ENCODE results near the gene DICER1.

Gene DICER1

DNA sequence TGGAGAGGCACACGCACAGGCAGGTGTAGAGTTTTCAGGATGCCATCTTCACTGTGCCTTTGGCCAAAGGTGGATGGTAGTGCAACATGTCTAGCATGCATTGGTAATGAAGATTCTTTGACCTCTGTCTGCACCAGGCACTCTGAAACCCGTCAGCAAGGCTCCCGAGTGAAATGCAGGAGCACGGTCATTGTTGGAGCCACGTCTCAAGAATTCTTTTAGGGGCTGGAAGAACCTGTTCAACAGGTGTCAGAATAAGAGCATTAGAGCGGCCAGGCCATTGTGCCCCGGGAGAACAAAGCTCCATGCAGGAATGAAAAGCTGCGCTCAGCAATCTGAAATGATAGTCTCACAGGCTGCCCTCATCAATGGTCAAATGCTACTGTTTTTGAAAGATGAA lies 40.2 kb upstream of the DICER1 start:
- H3K36me3 ChIP-seq (ENCODE audit: control insufficient read depth, low read length), result no peaks in the 10 kb centered on the region
- H3F3A ChIP-seq (ENCODE audit: control insufficient read depth, insufficient read depth), result no peaks in the 10 kb centered on the region
- H3K9me3 ChIP-seq (ENCODE audit: control insufficient read depth, insufficient read depth, low read length), result no peaks in the 10 kb centered on the region; the same call in 1 of the 2 replicates
- H3K4me3 ChIP-seq (ENCODE audit: low read length), result no peak overlapping the region
- H4K20me1 ChIP-seq (ENCODE audit: control insufficient read depth, insufficient read depth, low read depth, low read length), result no peaks in the 10 kb centered on the region
- no peaks in the 10 kb centered on the region for H3K79me2 ChIP-seq (ENCODE audit: control insufficient read depth, low read length)
- H3K9me2 ChIP-seq (replicated peaks; ENCODE audit: control insufficient read depth, low read length), result no peaks in the 10 kb centered on the region
- H3K27ac ChIP-seq (ENCODE audit: low read depth, low read length), result no peak overlapping the region
- peaks cover 4% of the 10 kb centered on the region for H3K4me1 ChIP-seq (ENCODE audit: control insufficient read depth, low read length)
- TF ChIP-seq, protein P1, sequence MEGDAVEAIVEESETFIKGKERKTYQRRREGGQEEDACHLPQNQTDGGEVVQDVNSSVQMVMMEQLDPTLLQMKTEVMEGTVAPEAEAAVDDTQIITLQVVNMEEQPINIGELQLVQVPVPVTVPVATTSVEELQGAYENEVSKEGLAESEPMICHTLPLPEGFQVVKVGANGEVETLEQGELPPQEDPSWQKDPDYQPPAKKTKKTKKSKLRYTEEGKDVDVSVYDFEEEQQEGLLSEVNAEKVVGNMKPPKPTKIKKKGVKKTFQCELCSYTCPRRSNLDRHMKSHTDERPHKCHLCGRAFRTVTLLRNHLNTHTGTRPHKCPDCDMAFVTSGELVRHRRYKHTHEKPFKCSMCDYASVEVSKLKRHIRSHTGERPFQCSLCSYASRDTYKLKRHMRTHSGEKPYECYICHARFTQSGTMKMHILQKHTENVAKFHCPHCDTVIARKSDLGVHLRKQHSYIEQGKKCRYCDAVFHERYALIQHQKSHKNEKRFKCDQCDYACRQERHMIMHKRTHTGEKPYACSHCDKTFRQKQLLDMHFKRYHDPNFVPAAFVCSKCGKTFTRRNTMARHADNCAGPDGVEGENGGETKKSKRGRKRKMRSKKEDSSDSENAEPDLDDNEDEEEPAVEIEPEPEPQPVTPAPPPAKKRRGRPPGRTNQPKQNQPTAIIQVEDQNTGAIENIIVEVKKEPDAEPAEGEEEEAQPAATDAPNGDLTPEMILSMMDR (IDR thresholded peaks at IDR 0.05; ENCODE audit: low read depth, low read length, poor library complexity, severe bottlenecking), result no peak
- TF ChIP-seq EZH2phosphoT487 (IDR thresholded peaks at IDR 0.05; ENCODE audit: borderline replicate concordance, low read length), result no peak
- no peaks in the 10 kb centered on the region for H3K27me3 ChIP-seq (ENCODE audit: control insufficient read depth, low read length)
- no peak overlapping the region for H3K4me2 ChIP-seq (ENCODE audit: low read length)

DNA sequence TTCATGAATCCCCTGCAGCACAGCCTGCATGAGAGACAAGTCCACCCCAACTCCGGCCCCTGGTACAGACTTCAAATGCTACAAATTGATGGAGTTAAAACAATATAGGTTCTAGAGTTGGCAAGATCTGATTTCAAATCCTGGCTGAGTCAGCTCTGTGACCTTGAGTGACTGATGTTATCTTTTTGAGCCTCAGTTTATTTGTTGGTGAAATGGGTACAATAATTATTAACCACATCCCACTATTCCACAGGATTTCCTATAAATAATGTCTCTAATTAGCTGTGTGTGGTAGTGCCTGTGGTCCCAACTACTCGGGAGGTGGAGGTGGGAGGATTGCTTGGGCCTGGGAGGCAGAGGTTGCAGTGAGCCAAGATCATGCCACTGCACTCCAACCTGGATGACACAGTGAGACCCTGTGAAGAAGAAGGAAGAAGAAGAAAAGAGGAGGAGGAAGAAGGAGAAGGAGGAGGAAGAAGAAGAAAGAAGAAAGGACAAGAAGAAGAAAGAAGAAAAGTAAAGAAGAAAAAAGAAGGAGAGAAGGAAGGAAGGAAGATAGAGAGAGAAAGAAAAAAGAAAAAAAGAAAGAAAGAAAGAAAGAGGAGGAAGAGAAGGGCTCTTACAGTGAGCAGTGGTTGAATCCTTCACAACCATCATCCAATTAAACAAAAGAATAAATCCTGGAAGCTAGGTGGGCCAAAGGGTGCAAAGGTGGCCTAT lies 39.7 kb upstream of the DICER1 start:
- Histone ChIP-seq H3K27me3 (ENCODE audit: control insufficient read depth, low read length) (no peaks in the 10 kb centered on the region), H4K20me1 (ENCODE audit: control insufficient read depth, insufficient read depth, low read depth, low read length) (no peaks in the 10 kb centered on the region), H3K9me2 (replicated peaks; ENCODE audit: control insufficient read depth, low read length) (no peaks in the 10 kb centered on the region), H3K79me2 (ENCODE audit: control insufficient read depth, low read length) (no peaks in the 10 kb centered on the region), H3K4me3 (ENCODE audit: low read length) (no peak overlapping the region), H3K36me3 (ENCODE audit: control insufficient read depth, low read length) (no peaks in the 10 kb centered on the region), H3F3A (ENCODE audit: control insufficient read depth, insufficient read depth) (no peaks in the 10 kb centered on the region), H3K4me2 (ENCODE audit: low read length) (no peak overlapping the region), H3K4me1 (ENCODE audit: control insufficient read depth, low read length) (peaks cover 4% of the 10 kb centered on the region), H3K27ac (ENCODE audit: low read depth, low read length) (no peak overlapping the region), H3K9me3 (ENCODE audit: control insufficient read depth, insufficient read depth, low read length) (no peaks in the 10 kb centered on the region)
- no peak for TF ChIP-seq EZH2phosphoT487 (IDR thresholded peaks at IDR 0.05; ENCODE audit: borderline replicate concordance, low read length)
- TF ChIP-seq, protein P1 (IDR thresholded peaks at IDR 0.05; ENCODE audit: low read depth, low read length, poor library complexity, severe bottlenecking), result no peak

DNA sequence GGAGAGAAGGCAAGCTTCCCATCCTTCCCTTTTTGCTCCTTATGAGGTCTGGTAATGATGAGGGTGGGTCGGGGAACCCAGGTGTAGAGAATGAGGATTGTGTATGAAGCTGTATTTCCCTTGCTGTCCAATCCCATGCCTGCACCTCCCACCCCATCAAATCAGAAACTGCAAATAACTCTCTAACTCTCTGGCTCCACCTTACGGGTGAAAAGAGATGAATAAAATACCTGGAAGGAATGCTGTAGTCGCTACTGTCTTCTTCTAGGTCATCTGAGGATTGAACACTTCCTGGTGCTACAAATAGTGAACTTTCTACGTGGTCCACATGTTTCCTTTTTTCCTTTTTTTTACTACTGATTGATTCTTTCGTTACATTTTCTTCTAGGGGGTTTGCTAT lies 38.9 kb upstream of the DICER1 start:
- no peak overlapping the region for H3K27ac ChIP-seq (ENCODE audit: low read depth, low read length)
- H3K4me1 ChIP-seq (ENCODE audit: control insufficient read depth, low read length), result peaks cover 4% of the 10 kb centered on the region
- H3F3A ChIP-seq (ENCODE audit: control insufficient read depth, insufficient read depth), result no peaks in the 10 kb centered on the region
- no peaks in the 10 kb centered on the region for H3K27me3 ChIP-seq (ENCODE audit: control insufficient read depth, low read length)
- TF ChIP-seq, protein P1 (IDR thresholded peaks at IDR 0.05; ENCODE audit: low read depth, low read length, poor library complexity, severe bottlenecking), result peak; percentile 67
- TF ChIP-seq EZH2phosphoT487 (IDR thresholded peaks at IDR 0.05; ENCODE audit: borderline replicate concordance, low read length), result no peak
- no peaks in the 10 kb centered on the region for H4K20me1 ChIP-seq (ENCODE audit: control insufficient read depth, insufficient read depth, low read depth, low read length)
- no peak overlapping the region for H3K4me2 ChIP-seq (ENCODE audit: low read length)
- no peaks in the 10 kb centered on the region for H3K9me2 ChIP-seq (replicated peaks; ENCODE audit: control insufficient read depth, low read length)
- H3K79me2 ChIP-seq (ENCODE audit: control insufficient read depth, low read length), result no peaks in the 10 kb centered on the region
- H3K9me3 ChIP-seq (ENCODE audit: control insufficient read depth, insufficient read depth, low read length), result no peaks in the 10 kb centered on the region
- H3K36me3 ChIP-seq (ENCODE audit: control insufficient read depth, low read length), result no peaks in the 10 kb centered on the region
- no peak overlapping the region for H3K4me3 ChIP-seq (ENCODE audit: low read length)

Measured in DOHH2 (cell line).